Endodermal cell (in vitro differentiated cells): ENCODE results near the gene GPR160. TPM values are rescaled to one million over a fixed set of nuclear protein-coding genes. Genes with fewer than 3 reads are reported as not detected.

Experiments
- DNase-seq: peaks from one replicate; pipeline ENCODE4 v3.0.0-alpha.2; 2017
- H3K27ac ChIP-seq: 2 replicates; pipeline ENCODE4 v1.5.1; 2013; ENCODE audit warnings: mild to moderate bottlenecking, low read depth, low read length, moderate library complexity
- H3K27me3 ChIP-seq: 2 replicates; pipeline ENCODE4 v1.6.1; 2013; ENCODE audit warnings: mild to moderate bottlenecking, low read length, moderate library complexity; ENCODE audit not compliant: insufficient read depth, control insufficient read depth, poor library complexity, severe bottlenecking
- H3K36me3 ChIP-seq: 2 replicates; pipeline ENCODE4 v1.7.0; 2013; ENCODE audit warnings: mild to moderate bottlenecking, low read length, moderate library complexity; ENCODE audit not compliant: control insufficient read depth, insufficient read depth
- H3K4me1 ChIP-seq: one replicate; pipeline ENCODE4 v1.7.0; 2013; ENCODE audit warnings: low read length; ENCODE audit not compliant: control insufficient read depth, insufficient read depth
- H3K4me3 ChIP-seq: 2 replicates; pipeline ENCODE4 v1.5.1; 2013; ENCODE audit warnings: mild to moderate bottlenecking, low read length, moderate library complexity
- H3K9ac ChIP-seq: 2 replicates; pipeline ENCODE4 v1.6.1; 2013; ENCODE audit warnings: mild to moderate bottlenecking, low read length, moderate library complexity; ENCODE audit not compliant: poor library complexity, severe bottlenecking; ENCODE audit errors: extremely low read depth
- H3K9me3 ChIP-seq: 2 replicates; pipeline ENCODE4 v1.6.1; 2013; ENCODE audit warnings: mild to moderate bottlenecking, low read length, moderate library complexity; ENCODE audit not compliant: control insufficient read depth
- H3K27ac Mint-ChIP-seq: 2 replicates; pipeline ENCODE4 v1.8.0; 2020; ENCODE audit warnings: mixed read lengths
- H3K27me3 Mint-ChIP-seq: 2 replicates; pipeline ENCODE4 v1.8.0; 2021; ENCODE audit warnings: mild to moderate bottlenecking, mixed read lengths; ENCODE audit not compliant: insufficient read depth
- H3K36me3 Mint-ChIP-seq: 2 replicates; pipeline ENCODE4 v1.8.0; 2020; ENCODE audit warnings: low read depth, mixed read lengths
- H3K4me1 Mint-ChIP-seq: 2 replicates; pipeline ENCODE4 v1.8.0; 2020; ENCODE audit warnings: mixed read lengths
- H3K4me3 Mint-ChIP-seq: 2 replicates; pipeline ENCODE4 v1.8.0; 2020; ENCODE audit warnings: mild to moderate bottlenecking, moderate library complexity, mixed read lengths
- H3K9me3 Mint-ChIP-seq: 2 replicates; pipeline ENCODE4 v1.8.0; 2020; ENCODE audit warnings: mild to moderate bottlenecking, mixed read lengths
- WGBS, 2 experiments: methylation state at CpG; one replicate each; pipeline versions ENCODE4 v1.1.5 to v1.1.7; 2013; ENCODE audit warnings: missing lambda C conversion rate in 2 of 2, mixed read lengths in 1 of 2; ENCODE audit not compliant: insufficient coverage in 1 of 2, insufficient read length in 1 of 2; 5-methylcytosine and 5-hydroxymethylcytosine counted together
- total RNA-seq, 2 donors: library from RNA; stranded (reverse); fragmentation: NEBNext Ultra II Directional in 1 of 2; extraction: Animal tissue kit (Norgen Biotek cat#: 25700) in 1 of 2; gene quantifications; 2 replicates in 1 of 2; 3 replicates in 1 of 2; pipeline ENCODE4 v1.2.1, GENCODE V29; 2021
- TF ChIP-seq, protein P1 (sequence below): fragments of 200-600 bp; sonication (generic); conservative IDR thresholded peaks from 2 replicates; pipeline ENCODE4 v1.5.0; 2021; ENCODE audit warnings: antibody characterized with exemption, mild to moderate bottlenecking

GPR160 gene
- total RNA-seq, 2 donors from 2014 or later, result 6.9 to 8.6 TPM

DNA sequence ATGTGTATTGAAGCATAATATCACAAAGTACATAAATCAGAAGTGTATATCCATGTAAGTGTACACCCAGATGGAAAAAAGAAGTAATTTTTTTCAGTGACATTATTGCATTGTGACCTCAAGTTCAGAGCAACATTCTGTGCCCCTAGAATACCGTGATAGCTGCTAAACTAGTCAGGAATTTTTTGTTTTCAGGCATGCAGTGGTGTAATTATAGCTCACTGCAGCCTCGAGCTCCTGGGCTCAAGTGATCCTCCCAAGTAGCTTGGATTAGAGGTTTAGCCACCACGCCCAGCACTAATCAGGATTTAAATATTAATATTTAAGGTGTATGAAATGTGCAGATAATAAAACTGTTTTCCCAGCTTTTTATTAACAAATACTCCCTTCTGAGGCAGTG lies 45.6 kb upstream of the GPR160 start:
- Histone ChIP-seq H3K4me3 (no peak overlapping the region), H3K9me3 (no peaks in the 10 kb centered on the region), H3K27me3 (no peaks in the 10 kb centered on the region), H3K4me1 (no peaks in the 10 kb centered on the region), H3K27ac (no peak overlapping the region), H3K9ac (no peak overlapping the region), H3K36me3 (peaks cover 85% of the 10 kb centered on the region)
- Mint-ChIP-seq H3K27me3 (no peaks in the 10 kb centered on the region), H3K4me1 (no peaks in the 10 kb centered on the region), H3K4me3 (no peak overlapping the region), H3K27ac (no peak overlapping the region), H3K36me3 (peaks cover 34% of the 10 kb centered on the region), H3K9me3 (no peaks in the 10 kb centered on the region)
- TF ChIP-seq, protein P1, sequence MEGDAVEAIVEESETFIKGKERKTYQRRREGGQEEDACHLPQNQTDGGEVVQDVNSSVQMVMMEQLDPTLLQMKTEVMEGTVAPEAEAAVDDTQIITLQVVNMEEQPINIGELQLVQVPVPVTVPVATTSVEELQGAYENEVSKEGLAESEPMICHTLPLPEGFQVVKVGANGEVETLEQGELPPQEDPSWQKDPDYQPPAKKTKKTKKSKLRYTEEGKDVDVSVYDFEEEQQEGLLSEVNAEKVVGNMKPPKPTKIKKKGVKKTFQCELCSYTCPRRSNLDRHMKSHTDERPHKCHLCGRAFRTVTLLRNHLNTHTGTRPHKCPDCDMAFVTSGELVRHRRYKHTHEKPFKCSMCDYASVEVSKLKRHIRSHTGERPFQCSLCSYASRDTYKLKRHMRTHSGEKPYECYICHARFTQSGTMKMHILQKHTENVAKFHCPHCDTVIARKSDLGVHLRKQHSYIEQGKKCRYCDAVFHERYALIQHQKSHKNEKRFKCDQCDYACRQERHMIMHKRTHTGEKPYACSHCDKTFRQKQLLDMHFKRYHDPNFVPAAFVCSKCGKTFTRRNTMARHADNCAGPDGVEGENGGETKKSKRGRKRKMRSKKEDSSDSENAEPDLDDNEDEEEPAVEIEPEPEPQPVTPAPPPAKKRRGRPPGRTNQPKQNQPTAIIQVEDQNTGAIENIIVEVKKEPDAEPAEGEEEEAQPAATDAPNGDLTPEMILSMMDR, result no peak
- 98 to 100% methylated on average over 2 to 3 of the region's 3 CpGs for WGBS, 2 experiments
- no peak for DNase-seq

DNA sequence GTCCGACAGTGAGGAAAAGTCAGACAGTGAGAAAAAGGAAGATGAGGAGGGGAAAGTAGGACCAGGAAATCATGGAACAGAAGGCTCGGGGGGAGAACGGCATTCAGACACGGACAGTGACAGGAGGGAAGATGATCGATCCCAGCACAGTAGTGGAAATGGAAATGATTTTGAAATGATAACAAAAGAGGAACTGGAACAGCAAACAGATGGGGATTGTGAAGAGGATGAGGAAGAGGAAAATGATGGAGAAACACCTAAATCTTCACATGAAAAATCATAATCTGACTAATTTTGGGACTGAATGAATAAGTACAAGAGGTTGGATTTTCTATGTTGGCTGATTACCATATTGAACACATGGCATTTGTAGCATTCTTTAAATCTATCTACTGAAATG lies 45.0 kb upstream of the GPR160 start:
- H3K4me3 Mint-ChIP-seq, result no peak overlapping the region
- H3K27ac Mint-ChIP-seq, result no peak overlapping the region
- H3K9me3 ChIP-seq, result no peaks in the 10 kb centered on the region
- TF ChIP-seq, protein P1, result no peak
- H3K36me3 Mint-ChIP-seq, result peaks cover 34% of the 10 kb centered on the region
- no peaks in the 10 kb centered on the region for H3K4me1 ChIP-seq
- H3K36me3 ChIP-seq, result peaks cover 79% of the 10 kb centered on the region
- H3K27ac ChIP-seq, result no peak overlapping the region
- no peaks in the 10 kb centered on the region for H3K9me3 Mint-ChIP-seq
- no peaks in the 10 kb centered on the region for H3K27me3 Mint-ChIP-seq
- no peaks in the 10 kb centered on the region for H3K4me1 Mint-ChIP-seq
- H3K4me3 ChIP-seq, result no peak overlapping the region
- 92 to 96% methylated on average over 5 of the region's 5 CpGs for WGBS, 2 experiments
- no peaks in the 10 kb centered on the region for H3K27me3 ChIP-seq
- no peak overlapping the region for H3K9ac ChIP-seq
- DNase-seq, result no peak

DNA sequence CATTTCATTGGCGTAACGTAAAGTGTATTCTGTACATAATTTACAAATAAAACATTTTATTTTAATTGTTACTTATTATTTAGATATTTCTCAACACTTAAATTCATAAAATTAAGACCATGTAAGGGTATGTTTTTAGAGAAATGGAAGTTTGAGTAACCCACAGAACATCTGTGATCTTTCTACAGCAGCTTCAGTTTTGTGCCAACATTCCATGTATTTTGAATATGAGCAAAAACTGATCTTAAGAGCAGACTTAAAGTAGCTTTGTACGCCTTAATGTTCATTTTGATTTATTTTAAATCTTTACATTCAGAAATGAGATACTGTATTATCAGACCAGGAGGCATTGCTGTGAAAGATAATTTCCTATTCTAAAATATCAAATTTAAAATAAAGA lies 44.0 kb upstream of the GPR160 start:
- Mint-ChIP-seq H3K36me3 (peaks cover 28% of the 10 kb centered on the region), H3K27ac (no peak overlapping the region), H3K4me3 (no peak overlapping the region), H3K9me3 (no peaks in the 10 kb centered on the region), H3K4me1 (no peaks in the 10 kb centered on the region), H3K27me3 (no peaks in the 10 kb centered on the region)
- peaks cover 69% of the 10 kb centered on the region for H3K36me3 ChIP-seq
- H3K4me3 ChIP-seq, result no peak overlapping the region
- no peaks in the 10 kb centered on the region for H3K27me3 ChIP-seq
- H3K27ac ChIP-seq, result no peak overlapping the region
- H3K9ac ChIP-seq, result no peak overlapping the region
- 57% methylated on average over 1 of the region's 3 CpGs; no CpG with 5 or more reads in 1 of the 2 experiments for WGBS, 2 experiments
- TF ChIP-seq, protein P1, result no peak
- H3K9me3 ChIP-seq, result no peaks in the 10 kb centered on the region
- DNase-seq, result no peak
- no peaks in the 10 kb centered on the region for H3K4me1 ChIP-seq
